LNCaP clone FGC (cell line): ENCODE data around the gene RARB.

Experiments
- DNase-seq: peaks from one replicate; pipeline ENCODE4 v3.0.0-alpha.2; 2011; ENCODE audit warnings: low read depth
- H3K4me3 ChIP-seq: 2 replicates; pipeline ENCODE4 v1.5.1; 2011; ENCODE audit warnings: mild to moderate bottlenecking, low read depth, low read length, control low read depth
- CTCF ChIP-seq: IDR thresholded peaks from 2 replicates; pipeline ENCODE4 v1.5.1; 2012; ENCODE audit warnings: mild to moderate bottlenecking; ENCODE audit not compliant: control insufficient read depth, insufficient read depth; ENCODE audit errors: extremely low read depth

The RARB gene

GRCh38 chr3:25452740-25453139, 24.7 kb downstream of the RARB start:
- no peak for TF ChIP-seq CTCF
- DNase-seq: no peak

GRCh38 chr3:25453619-25454004, 25.5 kb downstream of the RARB start:
- DNase-seq: no peak
- no peak overlapping the region for H3K4me3 ChIP-seq
- no peak for TF ChIP-seq CTCF

More at GRCh38 chr3:25452740-25453139, 24.7 kb downstream of the RARB start:
- H3K4me3 ChIP-seq: no peak overlapping the region

DNA sequence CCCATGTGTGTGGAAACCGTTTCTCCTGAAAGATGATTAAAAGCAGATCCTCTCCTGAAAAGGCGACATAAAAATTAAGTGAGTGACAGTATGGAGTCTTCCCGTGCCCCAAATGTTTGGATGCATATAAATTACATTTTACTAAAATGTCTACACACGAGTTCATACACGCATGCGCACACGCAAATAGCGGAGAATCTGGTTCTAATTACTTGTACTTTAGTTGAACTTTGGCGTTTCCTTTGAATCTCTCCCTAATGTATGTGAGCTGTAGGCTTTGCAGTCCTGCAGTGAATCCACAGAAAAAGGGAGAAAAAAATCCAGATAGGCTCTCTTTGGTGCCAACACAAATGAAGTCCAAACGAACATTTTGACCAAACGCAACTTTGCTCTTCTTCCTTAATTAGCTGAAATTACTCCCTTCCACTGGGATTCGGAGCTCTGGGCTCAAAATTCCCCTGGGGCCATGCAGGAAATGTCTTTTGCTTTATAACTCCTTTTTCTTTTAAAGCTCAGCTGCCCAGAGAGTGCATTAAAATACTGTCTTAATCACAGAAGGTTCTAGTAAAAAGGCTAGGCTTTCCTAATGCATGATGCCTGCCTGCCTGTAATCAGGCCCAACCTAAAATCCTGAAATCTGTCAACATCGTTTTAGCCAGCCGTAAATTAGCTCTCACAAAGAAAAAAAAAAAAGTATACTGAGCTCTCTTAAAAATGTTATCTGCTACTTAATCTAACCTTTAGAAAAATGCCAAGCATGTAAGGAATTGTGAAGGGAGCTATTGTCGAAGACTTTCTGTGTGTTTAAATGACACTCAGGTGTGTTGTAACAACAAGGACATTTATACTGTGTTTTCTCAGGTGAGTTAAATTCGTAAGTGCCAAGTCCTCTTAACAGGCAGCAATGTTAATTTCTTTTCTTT, 26.2 kb downstream of the RARB start:
- DNase-seq: peak; percentile 45
- TF ChIP-seq CTCF: no peak
- no peak overlapping the region for H3K4me3 ChIP-seq

DNA sequence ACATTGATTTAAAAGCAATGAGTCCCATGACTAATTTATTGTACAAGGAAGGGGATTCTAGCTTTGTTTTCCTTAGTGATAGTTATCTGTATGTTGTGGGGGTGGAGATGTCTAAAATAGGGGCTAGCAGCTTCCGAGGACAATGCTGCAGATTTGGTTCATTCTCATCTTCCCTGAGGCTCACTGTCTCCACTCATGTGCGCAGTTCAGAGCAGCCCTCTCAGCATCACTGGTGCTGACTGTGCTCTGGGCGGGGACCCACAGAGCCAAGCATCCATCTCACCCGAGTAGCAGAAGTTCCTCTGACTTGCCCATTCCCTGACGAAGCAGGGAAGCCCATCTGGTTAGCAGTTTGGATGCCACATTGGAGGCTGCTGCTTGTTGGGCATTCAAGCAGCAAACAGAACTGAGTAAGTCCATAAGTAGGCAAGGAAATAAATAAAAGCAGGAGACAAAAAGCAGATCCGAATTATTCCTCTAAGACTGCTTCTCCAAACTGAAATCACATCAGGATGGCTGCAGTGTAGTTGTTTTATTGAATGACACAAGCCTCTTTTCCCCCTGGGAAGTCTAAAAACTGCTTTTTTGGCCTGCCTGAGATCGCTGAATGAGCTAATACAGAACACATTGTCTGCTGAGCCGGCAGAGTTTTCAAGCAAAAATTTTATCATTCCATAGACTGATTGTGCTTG, 27.5 kb downstream of the RARB start:
- DNase-seq: no peak
- no peak for TF ChIP-seq CTCF
- H3K4me3 ChIP-seq: no peak overlapping the region

GRCh38 chr3:25456723-25457670, 28.9 kb downstream of the RARB start:
- H3K4me3 ChIP-seq: no peak overlapping the region
- no peak for TF ChIP-seq CTCF
- DNase-seq: no peak

DNA sequence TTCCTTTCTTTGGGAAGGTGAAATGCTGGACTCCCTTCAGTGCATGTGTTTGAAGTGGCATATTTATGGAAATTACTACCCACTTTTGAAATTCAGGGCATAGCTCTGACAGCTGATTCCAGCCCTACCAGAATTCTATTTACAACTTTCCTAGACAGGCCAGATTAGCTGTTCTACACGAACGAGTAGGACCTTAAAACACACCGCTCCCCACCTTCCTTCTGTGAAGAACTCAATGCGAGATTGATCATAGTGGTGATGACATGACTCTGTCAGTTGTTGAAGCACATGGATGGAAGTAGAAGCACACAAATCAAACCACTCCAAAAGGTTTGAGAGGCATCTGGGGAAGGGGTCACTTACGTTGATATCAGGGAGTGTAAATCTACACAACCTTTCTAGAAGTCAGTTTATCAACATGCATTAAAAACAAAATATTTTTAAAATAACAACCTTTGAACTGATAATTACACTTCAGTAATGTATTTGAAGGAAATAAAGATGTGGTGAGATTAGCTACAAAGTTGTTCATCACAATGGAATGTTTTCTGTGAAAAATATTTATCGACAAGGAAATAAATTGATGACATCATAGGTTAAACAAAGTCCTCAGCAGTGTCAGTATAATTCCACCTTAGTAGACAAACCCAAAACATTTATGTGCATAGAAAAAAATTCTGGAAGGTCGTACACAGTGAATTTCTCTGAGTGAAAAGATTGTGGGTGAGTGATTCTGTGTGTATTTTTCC, 29.8 kb downstream of the RARB start:
- peak; percentile 31 for DNase-seq
- no peak for TF ChIP-seq CTCF
- H3K4me3 ChIP-seq: no peak overlapping the region
